ENCODE data around the gene CPEB3.

GRCh38 chr10:92121686-92122492 is 169.0 kb downstream of the CPEB3 start:
- no peak for TF ChIP-seq POLR2A (IDR thresholded peaks at IDR 0.05)
- TF ChIP-seq, protein P1, sequence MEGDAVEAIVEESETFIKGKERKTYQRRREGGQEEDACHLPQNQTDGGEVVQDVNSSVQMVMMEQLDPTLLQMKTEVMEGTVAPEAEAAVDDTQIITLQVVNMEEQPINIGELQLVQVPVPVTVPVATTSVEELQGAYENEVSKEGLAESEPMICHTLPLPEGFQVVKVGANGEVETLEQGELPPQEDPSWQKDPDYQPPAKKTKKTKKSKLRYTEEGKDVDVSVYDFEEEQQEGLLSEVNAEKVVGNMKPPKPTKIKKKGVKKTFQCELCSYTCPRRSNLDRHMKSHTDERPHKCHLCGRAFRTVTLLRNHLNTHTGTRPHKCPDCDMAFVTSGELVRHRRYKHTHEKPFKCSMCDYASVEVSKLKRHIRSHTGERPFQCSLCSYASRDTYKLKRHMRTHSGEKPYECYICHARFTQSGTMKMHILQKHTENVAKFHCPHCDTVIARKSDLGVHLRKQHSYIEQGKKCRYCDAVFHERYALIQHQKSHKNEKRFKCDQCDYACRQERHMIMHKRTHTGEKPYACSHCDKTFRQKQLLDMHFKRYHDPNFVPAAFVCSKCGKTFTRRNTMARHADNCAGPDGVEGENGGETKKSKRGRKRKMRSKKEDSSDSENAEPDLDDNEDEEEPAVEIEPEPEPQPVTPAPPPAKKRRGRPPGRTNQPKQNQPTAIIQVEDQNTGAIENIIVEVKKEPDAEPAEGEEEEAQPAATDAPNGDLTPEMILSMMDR (IDR thresholded peaks at IDR 0.05) = no peak
- no peak for TF ChIP-seq POLR2AphosphoS5 (IDR thresholded peaks at IDR 0.05; ENCODE audit: insufficient read depth in 1 of 2, low read depth in 1 of 2)

Measured in vagina (tissue), 2 donors.